D721Med (cell line): ENCODE data around the gene NAT9.

Experiments used
- DNase-seq: peaks from one replicate; pipeline ENCODE4 v3.0.0; 2011; ENCODE audit warnings: low spot score; ENCODE audit not compliant: insufficient read length
- FAIRE-seq: peaks from 2 replicates; lab custom pipeline; 2011; peaks lifted over from hg19 to GRCh38; lab: Jason Lieb, UNC
- TF ChIP-seq, protein P1 (sequence below): IDR thresholded peaks from 2 replicates; pipeline ENCODE4 v1.5.1; 2012; ENCODE audit warnings: mild to moderate bottlenecking, control low read depth; ENCODE audit not compliant: insufficient read depth; ENCODE audit errors: missing control alignments

The NAT9 gene

DNA sequence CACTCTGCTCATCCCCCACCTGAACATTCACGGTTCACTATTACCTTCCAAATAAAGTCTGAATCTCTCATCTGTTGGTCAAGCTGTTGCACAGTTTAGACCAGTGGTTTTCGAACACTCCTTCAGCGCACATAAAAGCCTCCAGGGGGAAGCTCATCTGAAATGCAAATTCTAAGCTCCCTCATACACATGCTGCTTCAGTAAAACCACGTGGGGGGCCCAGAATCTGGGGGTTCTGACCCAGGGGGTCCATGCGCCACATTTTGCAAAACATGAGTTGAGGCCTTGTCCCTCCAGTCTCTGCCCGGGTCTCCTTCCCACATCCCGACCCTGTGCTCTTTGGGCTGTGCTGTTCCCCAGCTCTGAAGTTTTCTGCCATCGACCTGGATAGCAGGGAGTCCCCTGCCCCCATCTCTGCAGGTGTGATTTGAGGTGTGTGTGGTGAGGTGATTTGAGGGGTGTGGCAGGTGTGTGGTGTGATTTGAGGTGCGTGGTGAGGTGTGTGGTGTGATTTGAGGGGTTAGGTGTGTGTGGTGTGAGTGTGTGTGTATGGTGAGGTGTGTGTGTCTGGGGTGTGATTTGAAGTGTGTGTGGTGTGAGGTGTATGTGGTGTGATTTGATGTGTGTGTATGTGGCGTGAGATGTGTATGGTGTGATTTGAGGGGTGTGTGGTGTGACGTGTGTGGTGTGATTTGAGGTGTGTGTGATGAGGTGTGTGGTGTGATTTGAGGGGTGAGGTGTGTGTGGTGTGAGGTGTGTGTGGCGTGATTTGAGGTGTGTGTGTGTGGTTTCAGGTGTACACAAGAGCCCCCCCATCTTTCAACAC is 43.9 kb downstream of the NAT9 start:
- TF ChIP-seq, protein P1, sequence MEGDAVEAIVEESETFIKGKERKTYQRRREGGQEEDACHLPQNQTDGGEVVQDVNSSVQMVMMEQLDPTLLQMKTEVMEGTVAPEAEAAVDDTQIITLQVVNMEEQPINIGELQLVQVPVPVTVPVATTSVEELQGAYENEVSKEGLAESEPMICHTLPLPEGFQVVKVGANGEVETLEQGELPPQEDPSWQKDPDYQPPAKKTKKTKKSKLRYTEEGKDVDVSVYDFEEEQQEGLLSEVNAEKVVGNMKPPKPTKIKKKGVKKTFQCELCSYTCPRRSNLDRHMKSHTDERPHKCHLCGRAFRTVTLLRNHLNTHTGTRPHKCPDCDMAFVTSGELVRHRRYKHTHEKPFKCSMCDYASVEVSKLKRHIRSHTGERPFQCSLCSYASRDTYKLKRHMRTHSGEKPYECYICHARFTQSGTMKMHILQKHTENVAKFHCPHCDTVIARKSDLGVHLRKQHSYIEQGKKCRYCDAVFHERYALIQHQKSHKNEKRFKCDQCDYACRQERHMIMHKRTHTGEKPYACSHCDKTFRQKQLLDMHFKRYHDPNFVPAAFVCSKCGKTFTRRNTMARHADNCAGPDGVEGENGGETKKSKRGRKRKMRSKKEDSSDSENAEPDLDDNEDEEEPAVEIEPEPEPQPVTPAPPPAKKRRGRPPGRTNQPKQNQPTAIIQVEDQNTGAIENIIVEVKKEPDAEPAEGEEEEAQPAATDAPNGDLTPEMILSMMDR, result no peak
- FAIRE-seq (no peak), DNase-seq (no peak)

GRCh38 chr17:74731347-74731605 is 44.9 kb downstream of the NAT9 start:
- TF ChIP-seq, protein P1, result no peak
- FAIRE-seq, result no peak

GRCh38 chr17:74730491-74731346 is 45.4 kb downstream of the NAT9 start:
- no peak for FAIRE-seq
- DNase-seq, result no peak
- TF ChIP-seq, protein P1, result no peak

More at GRCh38 chr17:74731347-74731605, 44.9 kb downstream of the NAT9 start:
- DNase-seq, result no peak

- TF ChIP-seq, protein P1, result no peak
- DNase-seq (no peak), FAIRE-seq (no peak)
Observed at GRCh38 chr17:74729866-74730265, 46.3 kb downstream of the NAT9 start.

GRCh38 chr17:74729368-74729767 is 46.8 kb downstream of the NAT9 start:
- no peak for FAIRE-seq
- TF ChIP-seq, protein P1, result no peak
- DNase-seq, result no peak

- DNase-seq, result no peak
- TF ChIP-seq, protein P1, result no peak
- no peak for FAIRE-seq
Observed at GRCh38 chr17:74728702-74729075, 47.5 kb downstream of the NAT9 start.
